ENCODE measurements around the gene EVI5L.

EVI5L gene

GRCh38 chr19:7859831-7860713, 30.1 kb downstream of the EVI5L start:
- no peak for DNase-seq (ENCODE audit: low read depth in 2 of 2, low spot score in 1 of 2)

GRCh38 chr19:7860714-7861618, 30.9 kb downstream of the EVI5L start:
- DNase-seq (ENCODE audit: low read depth in 2 of 2, low spot score in 1 of 2): no peak

- DNase-seq (ENCODE audit: low read depth in 2 of 2, low spot score in 1 of 2): no peak
Measured at GRCh38 chr19:7861619-7862412, 31.8 kb downstream of the EVI5L start.

- DNase-seq (ENCODE audit: low read depth in 2 of 2, low spot score in 1 of 2): peak in 1 of 2 donors; percentile 46
Measured at GRCh38 chr19:7862413-7862951, 32.5 kb downstream of the EVI5L start.

GRCh38 chr19:7863157-7863970, 33.3 kb downstream of the EVI5L start:
- DNase-seq (ENCODE audit: low read depth in 2 of 2, low spot score in 1 of 2): no peak

GRCh38 chr19:7863971-7864689, 34.1 kb downstream of the EVI5L start:
- DNase-seq (ENCODE audit: low read depth in 2 of 2, low spot score in 1 of 2): no peak

GRCh38 chr19:7864690-7865074, 34.7 kb downstream of the EVI5L start:
- no peak for DNase-seq (ENCODE audit: low read depth in 2 of 2, low spot score in 1 of 2)

- no peak for DNase-seq (ENCODE audit: low read depth in 2 of 2, low spot score in 1 of 2)
Measured at GRCh38 chr19:7865262-7865911, 35.4 kb downstream of the EVI5L start.

GRCh38 chr19:7866399-7867091, 36.5 kb downstream of the EVI5L start:
- no peak for DNase-seq (ENCODE audit: low read depth in 2 of 2, low spot score in 1 of 2)

- DNase-seq (ENCODE audit: low read depth in 2 of 2, low spot score in 1 of 2): no peak
Measured at GRCh38 chr19:7867092-7867844, 37.2 kb downstream of the EVI5L start.

- DNase-seq (ENCODE audit: low read depth in 2 of 2, low spot score in 1 of 2): no peak
Measured at GRCh38 chr19:7868326-7868670, 38.3 kb downstream of the EVI5L start.

- DNase-seq (ENCODE audit: low read depth in 2 of 2, low spot score in 1 of 2): peak; percentile 50 to 67
Measured at GRCh38 chr19:7868671-7869452, 38.8 kb downstream of the EVI5L start.

- DNase-seq (ENCODE audit: low read depth in 2 of 2, low spot score in 1 of 2): peak; percentile 65 to 69
Measured at GRCh38 chr19:7869453-7869909, 39.5 kb downstream of the EVI5L start.

- DNase-seq (ENCODE audit: low read depth in 2 of 2, low spot score in 1 of 2): peak in 1 of 2 donors; percentile 11
Measured at GRCh38 chr19:7869910-7870511, 40.0 kb downstream of the EVI5L start.

GRCh38 chr19:7870571-7871436, 40.8 kb downstream of the EVI5L start:
- no peak for DNase-seq (ENCODE audit: low read depth in 2 of 2, low spot score in 1 of 2)

All from stimulated activated CD8-positive, alpha-beta memory T cell treated with anti-CD3 and anti-CD28 coated beads, Interleukin-4, amount 100 ng/mL, for 1 hour (primary cell).